Activated T-helper 1 cell treated with Interleukin-2 at 50 U/mL for 16 hours (primary cell): ENCODE results near the gene SLC9A8.
"Not testable (repeated sequence)": the region's sequence is repeated elsewhere in the genome, so short reads cannot be mapped to it uniquely, and the experiment has no call there.

Experiments
- DNase-seq: peaks from one replicate; pipeline ENCODE4 v3.0.0-alpha.2; 2020; ENCODE audit warnings: low read depth

The SLC9A8 gene

DNA sequence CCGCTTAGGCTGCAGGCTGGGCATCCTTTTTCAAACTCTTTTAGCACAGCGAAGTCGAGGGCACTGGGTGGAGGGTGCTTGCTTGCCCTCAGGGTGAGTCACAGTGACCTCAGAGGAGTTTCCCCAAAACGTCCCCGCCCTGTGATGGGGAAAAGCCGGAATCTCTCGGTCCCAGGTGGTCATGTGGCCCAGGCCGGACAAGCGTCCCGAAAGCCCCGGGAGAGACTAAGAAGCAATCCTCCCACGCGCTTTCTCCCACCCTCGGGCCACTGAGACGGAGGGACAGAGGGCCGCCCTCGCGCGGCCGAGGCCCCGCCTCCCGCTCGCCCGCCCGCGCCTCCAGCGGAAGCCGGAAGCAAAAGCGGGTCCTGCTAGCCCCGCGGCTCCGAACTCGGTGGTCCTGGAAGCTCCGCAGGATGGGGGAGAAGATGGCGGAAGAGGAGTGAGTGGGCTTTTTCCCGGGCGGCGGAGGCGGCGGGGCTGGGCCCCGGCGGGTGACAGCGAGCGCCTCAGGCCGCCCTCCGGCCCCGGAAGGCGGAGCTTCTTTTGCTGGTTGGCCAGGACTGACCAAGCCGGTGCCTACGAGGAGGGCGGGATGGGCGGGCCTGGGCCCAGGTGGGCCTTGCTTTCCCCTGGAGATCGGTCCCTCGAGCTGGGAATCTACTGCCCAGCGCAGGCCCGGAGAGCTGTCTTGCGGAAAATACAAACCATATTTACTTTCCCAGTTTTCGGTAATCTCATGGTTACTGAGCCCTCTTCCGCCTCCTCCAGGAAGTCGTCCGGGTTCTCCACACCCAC, at the start of gene SLC9A8:
SLC9A8 (plus strand) TSS at position 322 of the 798 bp plus-strand sequence; CDS start at position 417, 95 bp downstream.
- peak; percentile 69 for DNase-seq

GRCh38 chr20:49762940-49763766, 49.5 kb upstream of the SLC9A8 start:
- DNase-seq: no peak

- no peak for DNase-seq
Observed at GRCh38 chr20:49765413-49765736, 47.3 kb upstream of the SLC9A8 start.

- DNase-seq: no peak
Observed at GRCh38 chr20:49765846-49766541, 46.6 kb upstream of the SLC9A8 start.

DNA sequence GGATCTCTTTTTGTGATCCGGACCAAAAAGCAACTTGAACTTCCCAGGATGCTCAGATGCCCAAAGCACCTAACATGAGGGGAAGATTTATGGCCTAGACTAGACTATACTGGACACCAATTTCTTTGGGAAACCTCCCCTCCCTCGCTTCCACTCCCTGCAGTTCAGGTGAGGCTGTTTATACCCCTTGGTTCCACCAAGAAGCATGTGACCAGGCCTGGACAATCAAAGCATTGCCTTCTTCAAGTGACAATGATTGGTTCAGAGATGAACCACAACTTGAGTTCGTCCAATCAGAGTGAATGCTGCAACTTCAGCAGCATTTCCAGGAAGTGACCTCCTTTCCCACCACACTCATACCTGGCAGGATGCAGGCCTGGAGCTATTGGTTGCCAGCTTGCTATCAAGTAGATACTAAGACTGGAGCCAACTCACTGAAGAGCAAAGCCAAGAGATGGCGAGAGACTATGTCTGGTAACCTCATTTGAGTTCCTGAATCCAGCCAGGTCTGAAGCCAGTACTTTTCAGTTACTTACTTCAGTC, 45.6 kb upstream of the SLC9A8 start:
- DNase-seq: no peak

GRCh38 chr20:49768204-49769047, 44.2 kb upstream of the SLC9A8 start:
- DNase-seq: no peak

DNA sequence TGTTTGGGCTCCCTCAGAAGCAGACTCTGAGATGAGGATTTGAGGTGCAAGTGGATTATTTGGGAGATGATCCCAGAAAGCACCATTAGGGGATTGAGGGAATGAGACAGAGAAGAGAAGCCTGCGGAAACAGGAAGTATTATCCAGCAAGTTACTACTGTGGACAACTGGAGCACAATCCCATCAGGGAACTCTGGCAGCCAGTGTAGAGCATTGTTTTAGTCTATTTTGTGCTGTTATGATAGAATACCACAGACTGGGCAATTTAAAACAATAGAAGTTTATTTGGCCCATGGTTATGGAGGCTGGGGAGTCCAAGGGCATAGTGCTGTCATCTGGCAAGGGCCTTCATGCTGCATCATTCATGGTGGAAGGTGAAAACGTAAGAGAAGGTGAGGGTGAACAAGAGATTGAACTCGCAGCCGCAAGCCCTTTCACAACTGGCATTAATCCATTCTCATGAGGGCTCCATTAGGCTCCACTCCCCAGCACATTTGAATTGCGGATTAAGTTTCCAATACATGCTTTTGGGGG, 43.5 kb upstream of the SLC9A8 start:
- no peak for DNase-seq

DNA sequence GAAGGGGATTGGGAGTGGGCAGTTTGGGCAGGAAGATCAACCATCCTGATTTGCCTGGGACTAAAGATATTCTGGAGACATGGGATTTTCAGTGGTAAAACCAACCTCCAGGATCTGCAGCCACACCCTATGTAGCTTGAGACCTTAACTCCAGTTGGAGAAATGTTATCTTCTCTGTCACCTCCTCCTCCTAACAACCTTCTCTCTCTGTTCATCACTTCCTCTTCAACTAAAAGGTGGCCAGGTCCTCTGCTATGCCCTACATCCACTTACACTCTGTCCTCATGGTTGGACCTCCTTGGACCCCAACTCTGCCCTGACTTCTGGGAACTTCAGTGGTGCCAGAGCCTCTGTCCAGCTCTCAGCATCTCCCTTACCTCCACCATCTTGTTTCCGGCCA, 42.0 kb upstream of the SLC9A8 start:
- no peak for DNase-seq

GRCh38 chr20:49774213-49774612, 38.4 kb upstream of the SLC9A8 start:
- not testable (repeated sequence) for DNase-seq

DNA sequence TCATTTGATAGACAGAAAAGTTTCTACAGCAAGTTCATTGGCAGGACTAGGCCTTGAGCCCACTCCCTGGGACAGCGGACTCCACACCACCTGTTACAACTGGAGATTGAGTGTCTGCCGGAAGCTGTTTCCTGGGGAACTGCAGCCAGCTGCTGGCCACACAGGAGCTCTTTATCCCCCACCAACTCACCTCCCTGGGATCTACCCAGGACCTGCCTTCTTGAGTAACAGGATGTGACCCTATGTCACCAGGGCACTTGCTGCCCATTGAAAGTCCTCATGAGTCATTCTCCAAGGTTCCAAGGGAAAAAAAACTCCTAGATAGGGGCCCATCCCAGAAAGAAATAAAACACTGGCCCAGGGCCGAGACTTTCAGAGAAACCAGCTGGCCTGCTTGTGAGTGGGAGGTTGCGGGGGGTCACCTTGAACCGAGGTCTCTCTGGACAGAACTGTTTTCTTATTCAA, 37.4 kb upstream of the SLC9A8 start:
- no peak for DNase-seq

GRCh38 chr20:49779972-49780371, 32.7 kb upstream of the SLC9A8 start:
- no peak for DNase-seq

GRCh38 chr20:49781676-49782075, 31.0 kb upstream of the SLC9A8 start:
- no peak for DNase-seq

GRCh38 chr20:49782439-49782838, 30.2 kb upstream of the SLC9A8 start:
- not testable (repeated sequence) for DNase-seq

DNA sequence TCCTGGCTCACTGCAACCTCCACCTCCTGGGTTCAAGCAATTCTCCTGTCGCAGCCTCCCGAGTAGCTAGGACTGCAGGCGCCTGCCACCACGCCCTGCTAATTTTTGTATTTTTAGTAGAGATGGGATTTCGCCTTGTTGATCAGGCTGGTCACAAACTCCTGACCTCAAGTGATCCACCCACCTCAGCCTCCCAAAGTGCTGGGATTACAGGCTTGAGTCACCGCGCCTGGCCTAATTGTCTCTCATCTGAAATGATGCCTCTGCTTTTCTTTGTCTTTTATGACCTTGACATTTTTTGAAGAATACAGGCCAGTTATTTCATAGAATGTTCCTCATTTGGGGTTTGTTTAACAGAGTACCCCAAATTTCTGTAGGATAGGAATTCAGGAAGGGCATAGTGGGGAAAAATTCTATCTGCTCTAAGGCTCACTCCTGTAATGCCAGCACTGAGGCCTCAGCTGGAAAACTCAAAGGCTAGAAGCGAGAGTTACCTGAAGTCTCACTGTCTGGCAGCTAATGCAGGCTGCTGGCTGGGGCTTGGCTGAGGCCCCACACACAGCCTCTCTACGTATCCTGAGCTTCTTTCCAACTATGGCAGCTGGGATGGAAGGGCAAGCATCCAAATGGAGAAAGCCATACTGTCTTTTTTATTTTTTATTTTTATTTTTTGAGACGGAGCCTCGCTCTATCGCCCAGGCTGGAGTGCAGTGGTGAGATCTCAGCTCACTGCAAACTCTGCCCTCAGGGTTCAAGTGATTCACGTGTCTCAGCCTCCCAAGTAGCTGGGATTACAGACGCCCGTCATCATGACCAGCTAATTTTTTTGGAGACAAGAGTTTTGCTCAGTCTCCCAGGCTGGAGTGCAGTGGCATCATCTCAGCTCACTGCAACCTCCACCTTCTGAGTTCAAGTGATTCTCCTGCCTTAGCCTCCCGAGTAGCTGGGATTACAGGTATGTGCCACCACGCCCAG, 29.3 kb upstream of the SLC9A8 start:
- not testable (repeated sequence) for DNase-seq

DNA sequence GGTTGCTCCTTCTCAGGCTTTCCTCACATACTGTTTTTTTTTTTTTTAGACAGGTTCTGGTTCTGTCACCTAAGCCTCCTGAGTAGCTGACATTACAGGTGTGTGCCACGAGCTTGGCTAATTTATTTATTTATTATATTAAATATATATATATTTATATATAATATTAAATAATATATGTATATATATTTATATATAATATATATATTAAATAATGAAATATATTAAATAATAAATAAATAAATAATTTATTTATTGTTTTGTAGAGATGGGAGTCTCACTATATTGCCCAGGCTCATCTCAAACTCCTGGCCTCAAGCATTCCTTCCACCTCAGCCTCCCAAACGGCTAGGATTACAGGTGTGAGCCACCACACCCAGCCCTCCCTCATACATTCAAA, 28.3 kb upstream of the SLC9A8 start:
- DNase-seq: no peak

- DNase-seq: no peak
Observed at GRCh38 chr20:49785149-49785851, 27.3 kb upstream of the SLC9A8 start.

- DNase-seq: no peak
Observed at GRCh38 chr20:49785852-49786175, 26.8 kb upstream of the SLC9A8 start.

DNA sequence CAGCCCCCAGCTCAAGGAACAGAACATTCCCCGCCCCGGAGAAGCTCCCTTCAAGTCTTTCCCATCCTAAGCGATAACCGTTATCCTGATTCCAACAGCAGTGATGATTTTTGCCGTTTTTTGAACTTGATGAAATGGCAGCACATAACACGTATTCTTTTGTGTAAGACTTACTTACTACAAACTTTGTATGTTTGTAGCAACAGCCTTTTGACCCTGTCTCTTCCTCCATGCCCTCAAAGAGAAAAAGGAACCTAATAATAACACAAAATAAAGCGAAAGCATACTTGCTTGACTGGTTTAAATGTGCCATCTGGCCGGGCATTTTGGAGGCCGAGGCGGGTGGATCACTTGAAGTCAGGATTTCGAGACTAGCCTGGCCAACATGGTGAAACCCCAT, 26.4 kb upstream of the SLC9A8 start:
- no peak for DNase-seq

DNA sequence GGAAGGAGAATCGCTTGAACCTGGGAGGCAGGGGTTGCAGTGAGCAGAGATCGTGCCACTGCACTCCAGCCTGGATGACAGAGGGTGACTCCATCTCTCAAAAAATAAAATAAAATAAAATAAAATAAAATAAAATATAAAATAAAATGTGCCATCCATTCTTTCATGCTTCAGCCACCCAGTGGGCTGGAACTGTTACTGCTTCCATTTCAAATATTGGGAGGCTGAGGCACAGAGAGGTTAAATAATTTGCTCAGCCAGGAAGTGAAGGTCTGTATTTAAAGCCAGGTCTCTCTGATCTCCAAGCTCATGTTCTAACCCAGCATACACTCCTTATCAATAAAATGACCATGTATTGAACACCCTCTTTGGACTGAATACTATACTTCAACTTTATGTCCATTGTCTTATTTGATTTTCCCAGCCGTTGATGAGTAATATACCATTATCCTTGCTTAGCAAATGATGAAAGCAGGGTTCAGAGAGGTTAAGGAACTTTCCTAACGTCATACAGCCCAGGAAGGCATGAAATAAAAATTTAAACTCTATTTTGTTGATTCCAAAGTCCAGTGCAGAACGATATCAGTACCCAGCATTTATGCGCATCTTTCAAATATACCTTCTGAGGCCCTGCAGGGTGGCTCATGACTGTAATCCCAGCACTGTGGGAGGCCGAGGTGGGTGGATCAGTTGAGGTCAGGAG, 25.8 kb upstream of the SLC9A8 start:
- no peak for DNase-seq
